Heart right ventricle (tissue), 16 donors: Measurements from ENCODE around the gene HDAC10. TPM values are rescaled to one million over a fixed set of nuclear protein-coding genes. Genes with fewer than 3 reads are reported as not detected.

ENCODE experiments used
- ATAC-seq, 8 donors: fragments of 200-7000 bp; cut with Tn5 transposase; one replicate each; pipeline ENCODE4 v1.9.1; 2020; ENCODE audit warnings: mild to moderate bottlenecking in 8 of 8, moderate library complexity in 8 of 8, moderate number of reproducible peaks in 1 of 8
- DNase-seq, 2 donors: peaks; one replicate each; pipeline ENCODE4 v3.0.0-alpha.2; 2020
- H3K27ac ChIP-seq, 10 donors: fragments of 200-600 bp; sonication (generic) in 2 of 10; one replicate each; pipeline versions ENCODE4 v1.5.0 to v1.8.0; 2020 to 2022; ENCODE audit warnings: mild to moderate bottlenecking in 3 of 10
- H3K27me3 ChIP-seq, 7 donors: fragments of 200-600 bp; one replicate each; pipeline ENCODE4 v1.8.0; 2021 to 2022; ENCODE audit warnings: mild to moderate bottlenecking in 2 of 7
- H3K36me3 ChIP-seq, 9 donors: fragments of 200-600 bp; sonication (generic) in 1 of 9; one replicate each; pipeline versions ENCODE4 v1.5.0 to v1.8.0; 2020 to 2022; ENCODE audit warnings: mild to moderate bottlenecking in 2 of 9
- H3K4me1 ChIP-seq, 9 donors: fragments of 200-600 bp; sonication (generic) in 1 of 9; one replicate each; pipeline versions ENCODE4 v1.5.0 to v1.8.0; 2020 to 2022; ENCODE audit warnings: mild to moderate bottlenecking in 4 of 9
- H3K4me3 ChIP-seq, 10 donors: fragments of 200-600 bp; sonication (generic) in 2 of 10; one replicate each; pipeline versions ENCODE4 v1.5.0 to v1.8.0; 2020 to 2022; ENCODE audit warnings: mild to moderate bottlenecking in 7 of 10, moderate library complexity in 2 of 10
- H3K9me3 ChIP-seq, 11 donors: fragments of 200-600 bp in 10 of 11; sonication (generic) in 2 of 11; one replicate each; pipeline versions ENCODE4 v1.5.0 to v1.8.0; 2013 to 2022; ENCODE audit warnings: mild to moderate bottlenecking in 2 of 11, control low read depth in 1 of 11, moderate library complexity in 1 of 11
- WGBS, 2 donors: extraction: QIAGEN DNeasy Blood & Tissue Kit; methylation state at CpG; one replicate each; pipeline ENCODE4 v1.1.7; 2013; ENCODE audit warnings: inconsistent platforms in 1 of 2; 5-methylcytosine and 5-hydroxymethylcytosine counted together
- intact Hi-C, 10 donors: fragments of 100-400 bp; cut with DNase I; formaldehyde crosslinking; loops; one replicate each; pipeline versions ENCODE4 v1.11.1 to v1.14.2; 2022
- polyA plus RNA-seq, 2 donors: library from polyadenylated mRNA; stranded (reverse); fragments of 200-250 nt; gene quantifications; one replicate each; pipeline ENCODE4 v1.2.3, GENCODE V29; 2013
- total RNA-seq, 10 donors: library from RNA; stranded (reverse); fragmentation: NEBNext Ultra II Directional in 3 of 10; extraction: Animal tissue kit (Norgen Biotek cat#: 25700) in 3 of 10; gene quantifications; one replicate each; pipeline versions ENCODE4 v1.2.1 to v1.2.4, GENCODE V29; 2021 to 2023
- TF ChIP-seq, protein P1 (sequence below), 9 donors: fragments of 200-600 bp; sonication (generic) in 2 of 9; IDR thresholded peaks; one replicate each; pipeline versions ENCODE4 v1.5.0 to v1.8.0; 2021 to 2022; ENCODE audit warnings: antibody characterized with exemption in 9 of 9, mild to moderate bottlenecking in 5 of 9, moderate library complexity in 1 of 9
- donor health status: Arrhythmogenic right ventricular cardiomyopathy.
- donor health status: ischemic (EF 13 %, LVEDD 7.1; RV severe dilation, severe dysfunction).
- donor health status: healthy with polysubstance abuse.
- donor health status: DM: no; HTN: yes; CAD: no.
- donor health status: DM: no; HTN: no; CAD: no.
- donor health status: ischemic (EF 25% LVEDD 6.9; RV normal size, moderate dysfunction).
- donor health status: ischemic (EF 25% LVEDD 5.7; RV mildly dilated, moderate dysfunction).
- donor health status: healthy.
- donor health status: DM: yes; HTN: yes; CAD: no.
- donor health status: Ischemic cardiomyopathy.
- donor health status: ischemic (EF 35%, LVEDD 5.7; RV mildly dilated, moderate dysfunction).
- donor health status: nonischemic (EF 11% LVEDD 7.7; RV severe dilation, severe dysfunction).
- donor health status: DM: yes; HTN: yes; CAD: no.
- donor health status: PGD.
- donor health status: ischemic (EF 29% LVEDD 5.4; RV normal size, mild dysfunction).
- donor health status: nonischemic (EF 23%, LVEDD 6.1; RV moderate dilation, normal function).

The HDAC10 gene
- total and polyA plus RNA-seq, 12 donors, result 7.1 to 20.3 (median 10.3) TPM

DNA sequence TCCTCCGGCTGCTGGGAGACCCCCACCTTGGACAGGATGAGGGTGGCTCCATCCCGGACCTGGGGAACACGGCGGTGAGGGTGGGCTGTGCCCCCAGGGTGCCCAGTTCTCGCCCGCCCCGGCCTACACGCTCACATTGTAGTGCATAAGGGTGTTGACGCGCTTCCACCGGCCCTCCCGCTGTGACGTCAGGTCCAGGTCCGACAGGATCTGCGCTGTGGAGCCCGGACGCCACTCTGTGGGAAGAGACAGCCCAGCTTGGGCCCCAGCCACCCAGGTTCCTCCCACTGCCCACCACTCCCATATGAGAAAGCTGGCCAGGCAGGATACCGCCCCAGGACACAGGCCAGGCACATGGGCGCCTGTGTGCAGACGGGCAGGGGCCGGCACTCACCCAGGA is 27.4 kb upstream of the HDAC10 start:
- Histone ChIP-seq H3K9me3 (no peaks in the 10 kb centered on the region), H3K4me1 (peaks cover 0 to 23% (median 5%) of the 10 kb centered on the region in 9 donors), H3K36me3 (peaks cover 3 to 91% (median 68%) of the 10 kb centered on the region in 9 donors), H3K27ac (no peak overlapping the region), H3K4me3 (no peak overlapping the region), H3K27me3 (no peaks in the 10 kb centered on the region)
- TF ChIP-seq, protein P1, sequence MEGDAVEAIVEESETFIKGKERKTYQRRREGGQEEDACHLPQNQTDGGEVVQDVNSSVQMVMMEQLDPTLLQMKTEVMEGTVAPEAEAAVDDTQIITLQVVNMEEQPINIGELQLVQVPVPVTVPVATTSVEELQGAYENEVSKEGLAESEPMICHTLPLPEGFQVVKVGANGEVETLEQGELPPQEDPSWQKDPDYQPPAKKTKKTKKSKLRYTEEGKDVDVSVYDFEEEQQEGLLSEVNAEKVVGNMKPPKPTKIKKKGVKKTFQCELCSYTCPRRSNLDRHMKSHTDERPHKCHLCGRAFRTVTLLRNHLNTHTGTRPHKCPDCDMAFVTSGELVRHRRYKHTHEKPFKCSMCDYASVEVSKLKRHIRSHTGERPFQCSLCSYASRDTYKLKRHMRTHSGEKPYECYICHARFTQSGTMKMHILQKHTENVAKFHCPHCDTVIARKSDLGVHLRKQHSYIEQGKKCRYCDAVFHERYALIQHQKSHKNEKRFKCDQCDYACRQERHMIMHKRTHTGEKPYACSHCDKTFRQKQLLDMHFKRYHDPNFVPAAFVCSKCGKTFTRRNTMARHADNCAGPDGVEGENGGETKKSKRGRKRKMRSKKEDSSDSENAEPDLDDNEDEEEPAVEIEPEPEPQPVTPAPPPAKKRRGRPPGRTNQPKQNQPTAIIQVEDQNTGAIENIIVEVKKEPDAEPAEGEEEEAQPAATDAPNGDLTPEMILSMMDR (IDR thresholded peaks at IDR 0.05), result no peak
- DNase-seq (no peak), ATAC-seq (no peak)
- intact Hi-C loops, result loop anchor here in 3 of 10 donors (5.0 kb wide), 2 partner anchors 44 to 49 kb away; partner anchors contain the start of gene DENND6B (in 2 of the 3)
- 91 to 92% methylated on average over 21 of the region's 21 CpGs for WGBS, 2 donors

DNA sequence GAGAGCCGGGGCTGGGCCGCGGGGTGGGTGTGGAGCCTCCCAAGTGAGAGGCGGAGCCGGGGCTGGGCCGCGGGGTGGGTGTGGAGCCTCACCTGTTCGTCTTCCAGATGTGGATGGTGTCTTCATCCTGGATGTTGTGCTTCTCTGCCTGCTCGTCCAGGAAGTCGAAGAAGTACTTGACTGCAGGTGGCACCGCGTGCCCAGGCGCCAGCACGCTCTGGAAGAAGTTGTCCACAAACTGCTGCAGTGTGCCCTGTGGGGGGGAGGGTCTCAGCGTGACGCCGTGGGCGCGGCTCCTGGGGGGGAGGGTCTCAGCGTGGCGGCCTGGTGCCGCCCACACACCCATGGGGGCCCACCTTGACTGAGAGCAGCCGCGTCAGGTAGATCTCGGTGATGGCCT is 26.7 kb upstream of the HDAC10 start:
- H3K27me3 ChIP-seq, result peaks cover 0 to 2% (median 0%) of the 10 kb centered on the region in 7 donors
- H3K36me3 ChIP-seq, result peaks cover 2 to 84% (median 62%) of the 10 kb centered on the region in 9 donors
- H3K9me3 ChIP-seq, result no peaks in the 10 kb centered on the region
- H3K4me3 ChIP-seq, result no peak overlapping the region
- ATAC-seq (no peak), DNase-seq (no peak)
- H3K27ac ChIP-seq, result no peak overlapping the region
- TF ChIP-seq, protein P1 (IDR thresholded peaks at IDR 0.05), result no peak
- H3K4me1 ChIP-seq, result peaks cover 0 to 21% (median 7%) of the 10 kb centered on the region in 9 donors
- intact Hi-C loops, result loop anchor here in 7 of 10 donors (2.0 to 5.0 kb wide), 3 partner anchors 45 to 50 kb away; partner anchors contain the start of gene DENND6B (in 6 of the 7)
- WGBS, 2 donors, result 87 to 93% methylated on average over 25 of the region's 25 CpGs

DNA sequence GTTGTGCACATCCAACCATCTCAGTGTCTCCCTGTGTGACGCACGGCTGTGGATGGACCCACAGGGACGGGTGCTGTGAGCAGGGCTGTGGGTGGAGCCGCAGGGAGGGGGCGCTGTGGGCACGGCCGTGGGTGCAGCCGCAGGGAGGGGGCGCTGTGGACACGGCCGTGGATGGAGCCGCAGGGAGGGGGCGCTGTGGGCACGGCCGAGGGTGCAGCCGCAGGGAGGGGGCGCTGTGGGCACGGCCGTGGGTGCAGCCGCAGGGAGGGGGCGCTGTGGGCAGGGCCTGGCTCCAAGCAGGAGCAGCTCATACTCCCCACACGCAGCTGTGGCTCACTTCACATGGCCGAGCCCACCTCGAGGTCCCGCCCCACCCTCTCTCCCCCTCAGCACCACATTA is 25.1 kb upstream of the HDAC10 start:
- peak; percentile 72 to 93 (median 78) for ATAC-seq
- Histone ChIP-seq H3K27me3 (peaks cover 0 to 18% (median 0%) of the 10 kb centered on the region in 7 donors), H3K4me1 (peaks cover 8 to 27% (median 20%) of the 10 kb centered on the region in 9 donors), H3K9me3 (no peaks in the 10 kb centered on the region), H3K4me3 (no peak overlapping the region), H3K36me3 (peaks cover 0 to 68% (median 49%) of the 10 kb centered on the region in 9 donors), H3K27ac (peak overlapping the region in 1 of 10 donors; percentile 32)
- peak in 1 of 2 donors; percentile 75 for DNase-seq
- TF ChIP-seq, protein P1 (IDR thresholded peaks at IDR 0.05), result peak; percentile 21 to 76 (median 61)
- WGBS, 2 donors, result 59 to 69% methylated on average over 25 of the region's 25 CpGs
- intact Hi-C loops, result loop anchor here in 8 of 10 donors (1.0 to 5.0 kb wide), 4 partner anchors 46 to 51 kb away; partner anchors contain the start of gene DENND6B (in 7 of the 8)

DNA sequence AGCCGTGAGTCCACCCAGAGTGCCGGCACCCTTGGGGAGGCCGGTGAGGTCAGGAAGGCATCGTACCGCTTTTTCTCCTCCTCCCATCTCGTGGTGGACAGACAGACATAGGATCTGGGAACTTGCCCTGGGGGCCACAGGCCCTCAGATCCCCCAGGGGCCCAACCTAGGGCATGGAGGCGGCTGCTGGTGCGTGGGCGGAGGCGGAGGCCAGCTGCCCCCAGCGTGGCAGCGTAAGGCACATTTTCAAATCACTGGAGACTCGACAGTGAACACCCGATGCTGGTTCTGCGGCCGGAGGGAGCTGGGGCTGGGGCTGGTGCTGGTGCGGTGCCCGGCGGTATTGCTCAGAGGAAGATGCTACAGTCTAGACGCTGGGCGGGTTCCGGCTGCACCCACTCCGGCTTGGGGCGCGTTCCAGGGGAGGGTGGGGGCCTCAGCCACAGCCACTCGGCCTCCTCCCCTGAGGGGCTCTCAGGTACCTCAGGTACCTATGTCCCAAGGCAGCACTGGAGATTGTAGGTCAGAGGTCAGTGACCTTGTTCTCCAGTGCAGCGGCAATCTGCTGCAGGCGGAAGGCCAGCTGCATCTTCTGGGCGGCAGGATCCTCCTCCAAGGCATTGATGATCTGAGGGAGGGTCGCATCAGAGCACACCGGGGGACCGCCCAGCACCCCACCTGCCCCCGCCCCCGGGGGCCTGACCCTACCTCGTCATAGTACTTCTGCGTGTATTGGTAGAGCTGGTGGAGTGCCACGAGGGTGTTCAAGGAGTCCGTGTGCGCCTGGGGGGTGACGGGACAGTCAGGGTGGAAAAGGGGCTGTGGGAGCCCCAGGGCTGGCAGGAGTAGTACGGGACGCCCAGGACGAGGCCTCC is 24.4 kb upstream of the HDAC10 start:
- Histone ChIP-seq H3K9me3 (no peaks in the 10 kb centered on the region), H3K27ac (peak overlapping the region in 1 of 10 donors; percentile 10), H3K36me3 (peaks cover 0 to 60% (median 42%) of the 10 kb centered on the region in 9 donors), H3K4me1 (peaks cover 11 to 34% (median 27%) of the 10 kb centered on the region in 9 donors), H3K27me3 (peaks cover 0 to 26% (median 0%) of the 10 kb centered on the region in 7 donors), H3K4me3 (no peak overlapping the region)
- DNase-seq (no peak), ATAC-seq (no peak)
- intact Hi-C loops, result loop anchor here in 9 of 10 donors (1.0 to 5.0 kb wide), 4 partner anchors 47 to 52 kb away; partner anchors contain the start of gene DENND6B (in 8 of the 9)
- 87% methylated on average over 43 of the region's 43 CpGs for WGBS, 2 donors
- TF ChIP-seq, protein P1 (IDR thresholded peaks at IDR 0.05), result no peak
